ENCODE measurements around the gene ERN2.

- TF ChIP-seq ZNF219 (CRISPR knock-in tag; IDR thresholded peaks at IDR 0.05; ENCODE audit: borderline replicate concordance) (no peak), TEAD4 (CRISPR knock-in tag; IDR thresholded peaks at IDR 0.05) (no peak), SP1 (CRISPR knock-in tag; conservative IDR thresholded peaks at IDR 0.05) (no peak), USF2 (CRISPR knock-in tag; IDR thresholded peaks at IDR 0.05) (no peak), ZSCAN18 (CRISPR knock-in tag; IDR thresholded peaks at IDR 0.05) (no peak), JUN (CRISPR knock-in tag; IDR thresholded peaks at IDR 0.05) (no peak), CTCF (IDR thresholded peaks at IDR 0.05) (no peak), CDX4 (CRISPR knock-in tag; IDR thresholded peaks at IDR 0.05; ENCODE audit: borderline replicate concordance) (no peak), E2F4 (CRISPR knock-in tag; IDR thresholded peaks at IDR 0.05; ENCODE audit: borderline replicate concordance, low read depth) (no peak), ZNF425 (CRISPR knock-in tag; conservative IDR thresholded peaks at IDR 0.05) (no peak), NFE2L1 (CRISPR knock-in tag; IDR thresholded peaks at IDR 0.05) (no peak), MYBL2 (CRISPR knock-in tag; IDR thresholded peaks at IDR 0.05) (no peak)
Measured at GRCh38 chr16:23691483-23692189, 21.4 kb downstream of the ERN2 start.

All from WTC11 (cell line).